Erythroblast (primary cell): ENCODE measurements around the gene BIRC3.
"Not testable (repeated sequence)": the region's sequence is repeated elsewhere in the genome, so short reads cannot be mapped to it uniquely, and the experiment has no call there.

Source experiments
- GATA1 ChIP-seq: IDR thresholded peaks from 2 replicates; pipeline ENCODE4 v1.6.1; 2011; ENCODE audit warnings: low read depth, mild to moderate bottlenecking, control low read depth, low read length, moderate library complexity
- POLR2A ChIP-seq: IDR thresholded peaks from 2 replicates; pipeline ENCODE4 v1.6.1; 2011; ENCODE audit warnings: mild to moderate bottlenecking, low read length

DNA sequence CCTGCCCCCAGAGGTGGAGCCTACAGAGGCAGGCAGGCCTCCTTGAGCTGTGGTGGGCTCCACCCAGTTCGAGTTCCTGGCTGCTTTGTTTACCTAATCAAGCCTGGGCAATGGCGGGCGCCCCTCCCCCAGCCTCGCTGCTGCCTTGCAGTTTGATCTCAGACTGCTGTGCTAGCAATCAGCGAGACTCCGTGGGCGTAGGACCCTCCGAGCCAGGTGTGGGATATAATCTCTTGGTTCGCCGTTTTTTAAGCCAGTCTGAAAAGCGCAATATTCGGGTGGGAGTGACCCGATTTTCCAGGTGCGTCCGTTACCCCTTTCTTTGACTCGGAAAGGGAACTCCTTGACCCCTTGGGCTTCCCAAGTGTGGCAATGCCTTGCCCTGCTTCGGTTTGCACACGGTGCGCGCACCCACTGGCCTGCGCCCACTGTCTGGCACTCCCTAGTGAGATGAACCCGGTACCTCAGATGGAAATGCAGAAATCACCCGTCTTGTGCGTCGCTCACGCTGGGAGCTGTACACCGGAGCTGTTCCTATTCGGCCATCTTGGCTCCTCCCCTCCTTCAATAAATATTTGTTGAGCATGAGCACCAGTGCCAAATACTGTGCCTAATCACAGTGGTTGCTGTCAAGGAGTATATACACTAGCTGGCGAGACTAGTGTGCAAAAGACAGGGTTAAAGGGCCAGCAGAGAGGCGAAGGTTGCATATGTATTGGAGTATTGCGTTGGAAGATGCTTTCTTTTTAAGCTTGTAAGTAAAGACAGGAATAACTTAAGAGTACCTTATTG is 57.5 kb downstream of the BIRC3 start:
- TF ChIP-seq POLR2A, GATA1: not testable (repeated sequence)
